ENCODE data around the gene SYP. TPM values are rescaled to one million over a fixed set of nuclear protein-coding genes. Genes with fewer than 3 reads are reported as not detected.
A peak's percentile ranks its signal among the peaks of the same experiment; 100 is the strongest.

The SYP gene
- total and polyA plus RNA-seq, 9 of the 15 experiments (the other 6 are each of a cell fraction or from before 2014, with no cell fraction given), result 0.48 to 5.1 (median 2.6) TPM

DNA sequence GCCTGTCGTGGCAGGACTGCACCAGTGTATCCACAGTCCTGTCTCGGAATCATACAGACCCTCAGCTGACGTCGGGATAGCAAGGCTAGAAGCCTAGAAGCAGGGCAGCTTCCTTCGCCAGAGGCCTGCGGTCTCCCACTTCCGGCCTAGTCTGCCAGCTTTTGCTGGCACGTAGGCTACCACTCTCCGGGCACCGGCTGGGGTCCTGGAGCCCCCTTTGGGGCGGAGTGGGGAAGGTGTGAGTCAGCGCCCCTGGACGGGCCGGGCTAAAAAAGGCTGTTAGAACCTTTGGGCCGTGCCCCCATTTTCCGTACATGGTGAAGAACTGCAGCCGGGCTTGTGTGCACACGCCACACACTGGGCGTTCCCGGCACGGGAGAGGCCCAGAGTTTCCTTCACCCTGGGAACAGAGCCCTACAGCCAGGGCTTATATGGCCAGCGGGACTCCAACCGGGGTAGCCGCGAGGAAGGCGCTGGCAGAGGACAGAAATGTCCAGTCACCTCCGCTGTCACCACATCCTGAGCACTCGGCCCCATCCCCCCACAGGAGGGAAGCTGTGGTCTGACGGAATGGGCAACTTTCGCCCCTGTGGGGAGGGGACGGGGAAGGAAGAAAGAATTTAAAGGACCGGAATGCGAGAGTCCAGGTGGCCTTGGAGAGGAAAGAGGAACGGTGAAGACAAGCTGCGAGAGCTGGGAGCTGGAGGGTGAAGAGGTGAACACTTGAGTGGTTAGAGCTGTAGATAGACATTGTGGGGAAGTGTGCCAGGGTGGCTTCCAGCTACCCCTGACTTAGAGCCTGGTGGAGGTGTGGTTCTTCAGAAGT, 32.9 kb downstream of the SYP start (continued):
- TF ChIP-seq, protein P1, sequence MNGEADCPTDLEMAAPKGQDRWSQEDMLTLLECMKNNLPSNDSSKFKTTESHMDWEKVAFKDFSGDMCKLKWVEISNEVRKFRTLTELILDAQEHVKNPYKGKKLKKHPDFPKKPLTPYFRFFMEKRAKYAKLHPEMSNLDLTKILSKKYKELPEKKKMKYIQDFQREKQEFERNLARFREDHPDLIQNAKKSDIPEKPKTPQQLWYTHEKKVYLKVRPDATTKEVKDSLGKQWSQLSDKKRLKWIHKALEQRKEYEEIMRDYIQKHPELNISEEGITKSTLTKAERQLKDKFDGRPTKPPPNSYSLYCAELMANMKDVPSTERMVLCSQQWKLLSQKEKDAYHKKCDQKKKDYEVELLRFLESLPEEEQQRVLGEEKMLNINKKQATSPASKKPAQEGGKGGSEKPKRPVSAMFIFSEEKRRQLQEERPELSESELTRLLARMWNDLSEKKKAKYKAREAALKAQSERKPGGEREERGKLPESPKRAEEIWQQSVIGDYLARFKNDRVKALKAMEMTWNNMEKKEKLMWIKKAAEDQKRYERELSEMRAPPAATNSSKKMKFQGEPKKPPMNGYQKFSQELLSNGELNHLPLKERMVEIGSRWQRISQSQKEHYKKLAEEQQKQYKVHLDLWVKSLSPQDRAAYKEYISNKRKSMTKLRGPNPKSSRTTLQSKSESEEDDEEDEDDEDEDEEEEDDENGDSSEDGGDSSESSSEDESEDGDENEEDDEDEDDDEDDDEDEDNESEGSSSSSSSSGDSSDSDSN (IDR thresholded peaks at IDR 0.05; ENCODE audit: borderline replicate concordance in 1 of 2, low read depth in 2 of 2, low read length in 2 of 2), result peak; percentile 37 to 66; a peak in 1 of 4 replicates
- TF ChIP-seq ZNF347 (CRISPR knock-in tag; IDR thresholded peaks at IDR 0.05; ENCODE audit: low read depth) (no peak), SIRT6 (IDR thresholded peaks at IDR 0.05; ENCODE audit: low read depth, low read length) (no peak), NR2C2 (CRISPR knock-in tag; IDR thresholded peaks at IDR 0.05) (no peak), NR2C2 (tag; IDR thresholded peaks at IDR 0.05) (no peak), ZNF79 (CRISPR knock-in tag; IDR thresholded peaks at IDR 0.05; ENCODE audit: low read depth) (no peak), ZNF12 (CRISPR knock-in tag; IDR thresholded peaks at IDR 0.05) (no peak)
- TF ChIP-seq, protein P2, sequence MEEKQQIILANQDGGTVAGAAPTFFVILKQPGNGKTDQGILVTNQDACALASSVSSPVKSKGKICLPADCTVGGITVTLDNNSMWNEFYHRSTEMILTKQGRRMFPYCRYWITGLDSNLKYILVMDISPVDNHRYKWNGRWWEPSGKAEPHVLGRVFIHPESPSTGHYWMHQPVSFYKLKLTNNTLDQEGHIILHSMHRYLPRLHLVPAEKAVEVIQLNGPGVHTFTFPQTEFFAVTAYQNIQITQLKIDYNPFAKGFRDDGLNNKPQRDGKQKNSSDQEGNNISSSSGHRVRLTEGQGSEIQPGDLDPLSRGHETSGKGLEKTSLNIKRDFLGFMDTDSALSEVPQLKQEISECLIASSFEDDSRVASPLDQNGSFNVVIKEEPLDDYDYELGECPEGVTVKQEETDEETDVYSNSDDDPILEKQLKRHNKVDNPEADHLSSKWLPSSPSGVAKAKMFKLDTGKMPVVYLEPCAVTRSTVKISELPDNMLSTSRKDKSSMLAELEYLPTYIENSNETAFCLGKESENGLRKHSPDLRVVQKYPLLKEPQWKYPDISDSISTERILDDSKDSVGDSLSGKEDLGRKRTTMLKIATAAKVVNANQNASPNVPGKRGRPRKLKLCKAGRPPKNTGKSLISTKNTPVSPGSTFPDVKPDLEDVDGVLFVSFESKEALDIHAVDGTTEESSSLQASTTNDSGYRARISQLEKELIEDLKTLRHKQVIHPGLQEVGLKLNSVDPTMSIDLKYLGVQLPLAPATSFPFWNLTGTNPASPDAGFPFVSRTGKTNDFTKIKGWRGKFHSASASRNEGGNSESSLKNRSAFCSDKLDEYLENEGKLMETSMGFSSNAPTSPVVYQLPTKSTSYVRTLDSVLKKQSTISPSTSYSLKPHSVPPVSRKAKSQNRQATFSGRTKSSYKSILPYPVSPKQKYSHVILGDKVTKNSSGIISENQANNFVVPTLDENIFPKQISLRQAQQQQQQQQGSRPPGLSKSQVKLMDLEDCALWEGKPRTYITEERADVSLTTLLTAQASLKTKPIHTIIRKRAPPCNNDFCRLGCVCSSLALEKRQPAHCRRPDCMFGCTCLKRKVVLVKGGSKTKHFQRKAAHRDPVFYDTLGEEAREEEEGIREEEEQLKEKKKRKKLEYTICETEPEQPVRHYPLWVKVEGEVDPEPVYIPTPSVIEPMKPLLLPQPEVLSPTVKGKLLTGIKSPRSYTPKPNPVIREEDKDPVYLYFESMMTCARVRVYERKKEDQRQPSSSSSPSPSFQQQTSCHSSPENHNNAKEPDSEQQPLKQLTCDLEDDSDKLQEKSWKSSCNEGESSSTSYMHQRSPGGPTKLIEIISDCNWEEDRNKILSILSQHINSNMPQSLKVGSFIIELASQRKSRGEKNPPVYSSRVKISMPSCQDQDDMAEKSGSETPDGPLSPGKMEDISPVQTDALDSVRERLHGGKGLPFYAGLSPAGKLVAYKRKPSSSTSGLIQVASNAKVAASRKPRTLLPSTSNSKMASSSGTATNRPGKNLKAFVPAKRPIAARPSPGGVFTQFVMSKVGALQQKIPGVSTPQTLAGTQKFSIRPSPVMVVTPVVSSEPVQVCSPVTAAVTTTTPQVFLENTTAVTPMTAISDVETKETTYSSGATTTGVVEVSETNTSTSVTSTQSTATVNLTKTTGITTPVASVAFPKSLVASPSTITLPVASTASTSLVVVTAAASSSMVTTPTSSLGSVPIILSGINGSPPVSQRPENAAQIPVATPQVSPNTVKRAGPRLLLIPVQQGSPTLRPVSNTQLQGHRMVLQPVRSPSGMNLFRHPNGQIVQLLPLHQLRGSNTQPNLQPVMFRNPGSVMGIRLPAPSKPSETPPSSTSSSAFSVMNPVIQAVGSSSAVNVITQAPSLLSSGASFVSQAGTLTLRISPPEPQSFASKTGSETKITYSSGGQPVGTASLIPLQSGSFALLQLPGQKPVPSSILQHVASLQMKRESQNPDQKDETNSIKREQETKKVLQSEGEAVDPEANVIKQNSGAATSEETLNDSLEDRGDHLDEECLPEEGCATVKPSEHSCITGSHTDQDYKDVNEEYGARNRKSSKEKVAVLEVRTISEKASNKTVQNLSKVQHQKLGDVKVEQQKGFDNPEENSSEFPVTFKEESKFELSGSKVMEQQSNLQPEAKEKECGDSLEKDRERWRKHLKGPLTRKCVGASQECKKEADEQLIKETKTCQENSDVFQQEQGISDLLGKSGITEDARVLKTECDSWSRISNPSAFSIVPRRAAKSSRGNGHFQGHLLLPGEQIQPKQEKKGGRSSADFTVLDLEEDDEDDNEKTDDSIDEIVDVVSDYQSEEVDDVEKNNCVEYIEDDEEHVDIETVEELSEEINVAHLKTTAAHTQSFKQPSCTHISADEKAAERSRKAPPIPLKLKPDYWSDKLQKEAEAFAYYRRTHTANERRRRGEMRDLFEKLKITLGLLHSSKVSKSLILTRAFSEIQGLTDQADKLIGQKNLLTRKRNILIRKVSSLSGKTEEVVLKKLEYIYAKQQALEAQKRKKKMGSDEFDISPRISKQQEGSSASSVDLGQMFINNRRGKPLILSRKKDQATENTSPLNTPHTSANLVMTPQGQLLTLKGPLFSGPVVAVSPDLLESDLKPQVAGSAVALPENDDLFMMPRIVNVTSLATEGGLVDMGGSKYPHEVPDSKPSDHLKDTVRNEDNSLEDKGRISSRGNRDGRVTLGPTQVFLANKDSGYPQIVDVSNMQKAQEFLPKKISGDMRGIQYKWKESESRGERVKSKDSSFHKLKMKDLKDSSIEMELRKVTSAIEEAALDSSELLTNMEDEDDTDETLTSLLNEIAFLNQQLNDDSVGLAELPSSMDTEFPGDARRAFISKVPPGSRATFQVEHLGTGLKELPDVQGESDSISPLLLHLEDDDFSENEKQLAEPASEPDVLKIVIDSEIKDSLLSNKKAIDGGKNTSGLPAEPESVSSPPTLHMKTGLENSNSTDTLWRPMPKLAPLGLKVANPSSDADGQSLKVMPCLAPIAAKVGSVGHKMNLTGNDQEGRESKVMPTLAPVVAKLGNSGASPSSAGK (IDR thresholded peaks at IDR 0.05), result no peak; the same call in 1 of the 2 replicates
